GM23248 (cell line): Measurements from ENCODE around the gene GRN.

Source experiments
- EZH2 ChIP-seq: fragments of 200-600 bp; sonication (generic); IDR thresholded peaks from 2 replicates; pipeline ENCODE4 v1.6.1; 2018; ENCODE audit warnings: antibody characterized with exemption, mild to moderate bottlenecking; ENCODE audit not compliant: insufficient read depth, poor library complexity, severe bottlenecking
- EZH2phosphoT487 ChIP-seq: fragments of 200-600 bp; sonication (generic); IDR thresholded peaks from 2 replicates; pipeline ENCODE4 v1.6.1; 2018; ENCODE audit warnings: antibody characterized with exemption, moderate library complexity, mild to moderate bottlenecking, low read depth; ENCODE audit not compliant: insufficient read depth

GRCh38 chr17:44307387-44308186 is 37.5 kb upstream of the GRN start:
- TF ChIP-seq EZH2 (no peak), EZH2phosphoT487 (no peak)
